ENCODE data around the gene VASP. TPM values are rescaled to one million over a fixed set of nuclear protein-coding genes. Genes with fewer than 3 reads are reported as not detected.
A peak's percentile ranks its signal among the peaks of the same experiment; 100 is the strongest.

Gene VASP
- total RNA-seq, 4 donors from 2014 or later = 39.2 to 82.9 (median 52.7) TPM

- no peaks in the 10 kb centered on the region for H3K27me3 ChIP-seq
- H3K4me3 ChIP-seq = peak overlapping the region; percentile 88 to 100 (median 95)
- no peaks in the 10 kb centered on the region for H3K36me3 ChIP-seq
- intact Hi-C loops (cut with DNase I) = no loop called here
- peaks cover 18 to 53% (median 22%) of the 10 kb centered on the region in 3 donors for H3K4me1 ChIP-seq
- peak overlapping the region; percentile 94 to 98 (median 96) for H3K27ac ChIP-seq
- DNase-seq = peak; percentile 65
- TF ChIP-seq, protein P1, sequence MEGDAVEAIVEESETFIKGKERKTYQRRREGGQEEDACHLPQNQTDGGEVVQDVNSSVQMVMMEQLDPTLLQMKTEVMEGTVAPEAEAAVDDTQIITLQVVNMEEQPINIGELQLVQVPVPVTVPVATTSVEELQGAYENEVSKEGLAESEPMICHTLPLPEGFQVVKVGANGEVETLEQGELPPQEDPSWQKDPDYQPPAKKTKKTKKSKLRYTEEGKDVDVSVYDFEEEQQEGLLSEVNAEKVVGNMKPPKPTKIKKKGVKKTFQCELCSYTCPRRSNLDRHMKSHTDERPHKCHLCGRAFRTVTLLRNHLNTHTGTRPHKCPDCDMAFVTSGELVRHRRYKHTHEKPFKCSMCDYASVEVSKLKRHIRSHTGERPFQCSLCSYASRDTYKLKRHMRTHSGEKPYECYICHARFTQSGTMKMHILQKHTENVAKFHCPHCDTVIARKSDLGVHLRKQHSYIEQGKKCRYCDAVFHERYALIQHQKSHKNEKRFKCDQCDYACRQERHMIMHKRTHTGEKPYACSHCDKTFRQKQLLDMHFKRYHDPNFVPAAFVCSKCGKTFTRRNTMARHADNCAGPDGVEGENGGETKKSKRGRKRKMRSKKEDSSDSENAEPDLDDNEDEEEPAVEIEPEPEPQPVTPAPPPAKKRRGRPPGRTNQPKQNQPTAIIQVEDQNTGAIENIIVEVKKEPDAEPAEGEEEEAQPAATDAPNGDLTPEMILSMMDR (IDR thresholded peaks at IDR 0.05) = peak in 5 of 6 experiments; percentile 28 to 68 (median 40)
- TF ChIP-seq POLR2A (IDR thresholded peaks at IDR 0.05) = peak in 3 of 4 donors; percentile 56 to 92 (median 75)
- 2 to 4% methylated on average over 4 to 5 of the region's 47 CpGs for WGBS, 2 donors
- no peaks in the 10 kb centered on the region for H3K9me3 ChIP-seq
Observed at GRCh38 chr19:45506246-45506988, 862 bp upstream of the VASP start.

DNA sequence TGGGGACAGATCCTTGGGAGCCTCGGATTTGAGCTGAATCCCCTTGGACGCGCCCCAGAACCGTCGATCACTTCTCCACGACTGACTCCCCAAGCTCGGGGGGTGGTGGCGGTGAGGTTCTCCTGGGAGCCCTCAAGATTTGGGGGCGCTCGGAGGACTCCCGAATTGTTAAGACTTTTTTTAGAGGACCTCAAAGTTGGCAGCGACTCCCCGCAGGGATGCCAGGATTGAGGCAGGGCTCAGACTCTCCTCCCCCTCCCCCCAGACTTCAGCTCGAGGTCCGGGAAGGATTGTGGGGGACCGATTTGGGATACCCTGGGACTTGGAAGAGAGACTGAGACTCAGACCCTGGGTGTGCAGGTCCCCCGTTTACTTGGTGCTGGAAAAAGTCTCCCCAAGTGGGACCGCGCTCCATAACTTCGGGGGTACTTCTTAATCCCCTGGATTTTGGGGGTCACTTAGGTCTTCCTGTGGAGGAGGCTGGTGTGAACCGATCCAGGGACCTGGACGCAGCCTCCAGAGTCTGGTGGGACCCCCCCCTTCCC is 665 bp downstream of the VASP start:
- no peak for DNase-seq
- intact Hi-C loops (cut with DNase I) = no loop called here

GRCh38 chr19:45508417-45508860 is 1.2 kb downstream of the VASP start:
- DNase-seq = no peak
- Histone ChIP-seq H3K27ac (peak overlapping the region; percentile 94 to 98 (median 96)), H3K4me1 (peaks cover 18 to 73% (median 29%) of the 10 kb centered on the region in 3 donors), H3K4me3 (peak overlapping the region; percentile 88 to 100 (median 95)), H3K9me3 (no peaks in the 10 kb centered on the region), H3K27me3 (no peaks in the 10 kb centered on the region), H3K36me3 (no peaks in the 10 kb centered on the region)
- intact Hi-C loops (cut with DNase I) = no loop called here
- TF ChIP-seq, protein P1 (IDR thresholded peaks at IDR 0.05) = no peak
- TF ChIP-seq POLR2A (IDR thresholded peaks at IDR 0.05) = no peak
- no CpG with 5 or more reads among the region's 26 CpGs for WGBS, 2 donors

More for the DNA sequence above, 665 bp downstream of the VASP start:
- no peak for TF ChIP-seq POLR2A (IDR thresholded peaks at IDR 0.05)
- TF ChIP-seq, protein P1 (IDR thresholded peaks at IDR 0.05) = no peak
- Histone ChIP-seq H3K4me1 (peaks cover 18 to 68% (median 28%) of the 10 kb centered on the region in 3 donors), H3K36me3 (no peaks in the 10 kb centered on the region), H3K9me3 (no peaks in the 10 kb centered on the region), H3K27ac (peak overlapping the region; percentile 94 to 98 (median 96)), H3K4me3 (peak overlapping the region; percentile 88 to 100 (median 95)), H3K27me3 (no peaks in the 10 kb centered on the region)
- 0% methylated on average over 2 to 7 of the region's 22 CpGs for WGBS, 2 donors

DNA sequence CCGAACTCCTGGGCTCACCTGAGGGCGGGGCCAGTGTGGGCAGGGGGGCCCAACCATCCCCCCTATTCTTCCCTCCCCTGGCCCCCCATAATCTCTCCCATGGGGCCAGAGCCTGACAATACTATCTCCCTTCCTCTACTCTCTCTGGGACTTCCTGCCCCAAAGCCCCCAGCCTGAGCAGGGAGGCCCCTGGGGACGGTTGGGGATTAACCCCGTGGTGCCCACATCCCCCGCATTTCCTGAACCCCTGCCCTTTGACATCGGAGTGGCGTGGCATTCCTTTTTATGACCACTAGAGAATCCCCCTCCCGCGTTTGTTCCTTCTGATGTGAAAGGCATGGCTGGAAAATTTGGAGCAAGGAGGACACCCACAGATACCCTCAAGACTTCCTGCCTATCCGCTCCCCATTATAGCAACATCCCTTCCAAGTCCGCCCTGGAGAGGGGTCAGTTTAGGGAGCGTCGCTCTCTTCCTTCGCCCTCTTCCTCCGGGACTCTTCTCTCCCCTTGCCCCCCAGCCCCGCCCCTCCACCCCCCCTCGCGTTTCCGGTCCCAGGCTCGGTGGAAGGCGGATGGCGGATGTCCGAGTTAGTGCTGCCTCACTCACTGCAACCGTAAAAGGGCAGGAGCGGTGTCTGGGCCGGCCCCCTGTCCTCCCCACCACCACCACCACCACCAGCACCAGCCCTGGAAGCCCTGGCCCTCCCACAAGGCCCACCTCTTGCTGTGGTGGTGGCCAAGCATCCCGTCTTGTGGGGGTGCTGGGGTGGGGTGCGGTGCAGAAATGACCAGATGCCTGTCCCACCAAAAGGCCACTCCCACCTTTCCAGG is 1.8 kb downstream of the VASP start:
- DNase-seq = no peak
- intact Hi-C loops (cut with DNase I) = no loop called here
- Histone ChIP-seq H3K4me3 (peak overlapping the region; percentile 88 to 100 (median 95)), H3K27ac (peak overlapping the region; percentile 94 to 98 (median 96)), H3K36me3 (no peaks in the 10 kb centered on the region), H3K27me3 (no peaks in the 10 kb centered on the region), H3K4me1 (peaks cover 22 to 79% (median 36%) of the 10 kb centered on the region in 3 donors), H3K9me3 (no peaks in the 10 kb centered on the region)
- TF ChIP-seq POLR2A (IDR thresholded peaks at IDR 0.05) = peak in 1 of 4 donors; percentile 58
- TF ChIP-seq, protein P1 (IDR thresholded peaks at IDR 0.05) = peak in 3 of 6 experiments; percentile 11 to 18 (median 13)
- 6 to 10% methylated on average over 11 to 14 of the region's 28 CpGs for WGBS, 2 donors

Measured in esophagus squamous epithelium (tissue), 5 donors.